ENCODE results near the gene DTX3. TPM values are rescaled to one million over a fixed set of nuclear protein-coding genes. Genes with fewer than 3 reads are reported as not detected.
"Not testable (repeated sequence)": the region's sequence is repeated elsewhere in the genome, so short reads cannot be mapped to it uniquely, and the experiment has no call there.

Gene DTX3
- polyA plus RNA-seq, 3 donors, result 0.08 to 1.3 TPM; not detected in 1

DNA sequence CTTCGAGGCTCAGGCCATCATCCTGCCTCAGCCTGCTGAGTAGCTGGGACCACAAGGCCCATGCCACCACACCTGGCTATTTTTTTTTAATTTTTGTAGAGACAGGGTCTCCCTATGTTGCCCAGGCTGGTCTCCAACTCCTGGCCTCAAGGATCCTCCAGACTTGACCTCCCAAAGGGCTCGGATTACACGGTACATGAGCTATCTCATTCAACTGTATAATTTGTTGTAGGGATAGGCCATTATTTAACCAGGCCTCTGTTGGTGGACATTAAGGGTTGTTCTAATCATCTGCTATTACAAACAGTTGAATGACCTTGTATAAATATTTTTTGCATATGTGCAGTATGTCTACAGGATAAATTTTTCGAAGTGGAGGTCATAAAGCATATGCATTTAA lies 45.8 kb upstream of the DTX3 start:
- no CpG with 5 or more reads among the region's 4 CpGs for WGBS (ENCODE audit: insufficient coverage)
- no peak overlapping the region for H3K4me2 ChIP-seq (replicated peaks; ENCODE audit: extremely low read depth, low read length, poor library complexity, severe bottlenecking)
- H4K20me1 ChIP-seq (ENCODE audit: insufficient read depth, low read length), result no peaks in the 10 kb centered on the region
- H3K9me3 ChIP-seq (replicated peaks in 1 of 2; ENCODE audit: control insufficient read depth in 1 of 2, insufficient read depth in 1 of 2, low read length in 2 of 2), result no peaks in the 10 kb centered on the region
- H3K36me3 ChIP-seq (replicated peaks in 1 of 2; ENCODE audit: control insufficient read depth in 1 of 2, insufficient read depth in 2 of 2, low read length in 2 of 2), result no peaks in the 10 kb centered on the region
- H3K4me1 Mint-ChIP-seq, result no peaks in the 10 kb centered on the region
- no peaks in the 10 kb centered on the region for H3K36me3 Mint-ChIP-seq
- H3K79me2 ChIP-seq (ENCODE audit: insufficient read depth, low read length), result no peaks in the 10 kb centered on the region
- DNase-seq, result no peak
- H3K27me3 ChIP-seq (ENCODE audit: control insufficient read depth in 2 of 2, insufficient read depth in 2 of 2, low read length in 2 of 2), result peaks cover under 1 to 10% of the 10 kb centered on the region in 2 donors
- no peak overlapping the region for H3K9ac ChIP-seq (ENCODE audit: insufficient read depth, low read length, poor library complexity, severe bottlenecking)
- intact Hi-C loops (cut with micrococcal nuclease), result loop anchor here in 1 of 2 donors (5.0 kb wide), 1 partner anchor 197 kb away; no protein-coding TSS in a partner anchor
- no peaks in the 10 kb centered on the region for H3K4me1 ChIP-seq (ENCODE audit: control insufficient read depth in 1 of 2, insufficient read depth in 2 of 2, low read length in 2 of 2)
- peaks cover 0 to 2% (median 0%) of the 10 kb centered on the region in 7 donors for H3K9me3 Mint-ChIP-seq
- no peak for TF ChIP-seq CTCF (IDR thresholded peaks at IDR 0.05)
- no peak overlapping the region for H2AFZ ChIP-seq (ENCODE audit: insufficient read depth, low read depth, low read length, poor library complexity, severe bottlenecking)
- no peak overlapping the region for H3K4me3 Mint-ChIP-seq
- no peak overlapping the region for H3K4me3 ChIP-seq (replicated peaks in 1 of 3; ENCODE audit: low read depth in 2 of 3, low read length in 3 of 3)
- no peak overlapping the region for H3K27ac Mint-ChIP-seq
- H3K27ac ChIP-seq (ENCODE audit: low read depth in 1 of 2, low read length in 2 of 2), result no peak overlapping the region
- H3K27me3 Mint-ChIP-seq (ENCODE audit: low read depth in 3 of 3), result peaks cover 12 to 24% (median 21%) of the 10 kb centered on the region in 3 donors

GRCh38 chr12:57560516-57560915 lies 44.1 kb upstream of the DTX3 start:
- H3K9me3 ChIP-seq (replicated peaks in 1 of 2; ENCODE audit: control insufficient read depth in 1 of 2, insufficient read depth in 1 of 2, low read length in 2 of 2), result no peaks in the 10 kb centered on the region
- H3K4me3 ChIP-seq (replicated peaks in 1 of 3; ENCODE audit: low read depth in 2 of 3, low read length in 3 of 3), result no peak overlapping the region
- no peak overlapping the region for H2AFZ ChIP-seq (ENCODE audit: insufficient read depth, low read depth, low read length, poor library complexity, severe bottlenecking)
- TF ChIP-seq CTCF (IDR thresholded peaks at IDR 0.05), result no peak
- H3K27me3 ChIP-seq (ENCODE audit: control insufficient read depth in 2 of 2, insufficient read depth in 2 of 2, low read length in 2 of 2), result peaks cover 0 to 10% of the 10 kb centered on the region in 2 donors
- no peak overlapping the region for H3K4me2 ChIP-seq (replicated peaks; ENCODE audit: extremely low read depth, low read length, poor library complexity, severe bottlenecking)
- intact Hi-C loops (cut with micrococcal nuclease), result no loop called here
- H3K27ac Mint-ChIP-seq, result no peak overlapping the region
- H3K36me3 Mint-ChIP-seq, result no peaks in the 10 kb centered on the region
- H3K27me3 Mint-ChIP-seq (ENCODE audit: low read depth in 3 of 3), result peaks cover 16 to 32% (median 24%) of the 10 kb centered on the region in 3 donors
- H4K20me1 ChIP-seq (ENCODE audit: insufficient read depth, low read length), result no peaks in the 10 kb centered on the region
- H3K9ac ChIP-seq (ENCODE audit: insufficient read depth, low read length, poor library complexity, severe bottlenecking), result no peak overlapping the region
- H3K79me2 ChIP-seq (ENCODE audit: insufficient read depth, low read length), result no peaks in the 10 kb centered on the region
- H3K4me3 Mint-ChIP-seq, result no peak overlapping the region
- peaks cover 0 to 2% (median 0%) of the 10 kb centered on the region in 7 donors for H3K9me3 Mint-ChIP-seq
- H3K4me1 ChIP-seq (ENCODE audit: control insufficient read depth in 1 of 2, insufficient read depth in 2 of 2, low read length in 2 of 2), result no peaks in the 10 kb centered on the region
- H3K4me1 Mint-ChIP-seq, result no peaks in the 10 kb centered on the region
- no CpG with 5 or more reads among the region's 2 CpGs for WGBS (ENCODE audit: insufficient coverage)
- H3K36me3 ChIP-seq (replicated peaks in 1 of 2; ENCODE audit: control insufficient read depth in 1 of 2, insufficient read depth in 2 of 2, low read length in 2 of 2), result no peaks in the 10 kb centered on the region
- no peak overlapping the region for H3K27ac ChIP-seq (ENCODE audit: low read depth in 1 of 2, low read length in 2 of 2)
- no peak for DNase-seq

- H3K4me2 ChIP-seq (replicated peaks; ENCODE audit: extremely low read depth, low read length, poor library complexity, severe bottlenecking), result not testable (repeated sequence)
Observed at GRCh38 chr12:57561117-57561516, 43.5 kb upstream of the DTX3 start.

More at GRCh38 chr12:57561117-57561516, 43.5 kb upstream of the DTX3 start:
- no CpG with 5 or more reads among the region's 1 CpG for WGBS (ENCODE audit: insufficient coverage)
- H3K4me3 Mint-ChIP-seq; H3K27me3 ChIP-seq (ENCODE audit: control insufficient read depth in 2 of 2, insufficient read depth in 2 of 2, low read length in 2 of 2); H3K9me3 ChIP-seq (replicated peaks in 1 of 2; ENCODE audit: control insufficient read depth in 1 of 2, insufficient read depth in 1 of 2, low read length in 2 of 2); H3K9me3 Mint-ChIP-seq; H3K27ac ChIP-seq (ENCODE audit: low read depth in 1 of 2, low read length in 2 of 2); H3K4me1 ChIP-seq (ENCODE audit: control insufficient read depth in 1 of 2, insufficient read depth in 2 of 2, low read length in 2 of 2); H3K27ac Mint-ChIP-seq; intact Hi-C loops (cut with micrococcal nuclease); H3K4me1 Mint-ChIP-seq; DNase-seq; H3K79me2 ChIP-seq (ENCODE audit: insufficient read depth, low read length); H3K36me3 ChIP-seq (replicated peaks in 1 of 2; ENCODE audit: control insufficient read depth in 1 of 2, insufficient read depth in 2 of 2, low read length in 2 of 2); H4K20me1 ChIP-seq (ENCODE audit: insufficient read depth, low read length); H2AFZ ChIP-seq (ENCODE audit: insufficient read depth, low read depth, low read length, poor library complexity, severe bottlenecking); H3K4me3 ChIP-seq (replicated peaks in 1 of 3; ENCODE audit: low read depth in 2 of 3, low read length in 3 of 3); H3K9ac ChIP-seq (ENCODE audit: insufficient read depth, low read length, poor library complexity, severe bottlenecking); H3K36me3 Mint-ChIP-seq: not testable (repeated sequence)
- peaks cover 16 to 28% (median 24%) of the 10 kb centered on the region in 3 donors for H3K27me3 Mint-ChIP-seq (ENCODE audit: low read depth in 3 of 3)
